Hepatocyte (in vitro differentiated cells): Measurements from ENCODE around the gene MYH11.

Experiments
- CTCF ChIP-seq: fragments of 200-600 bp; sonication (generic); IDR thresholded peaks from 2 replicates; pipeline ENCODE4 v1.5.1; 2016; ENCODE audit warnings: antibody characterized with exemption, mild to moderate bottlenecking; ENCODE audit not compliant: poor library complexity
- EZH2phosphoT487 ChIP-seq: fragments of 200-600 bp; sonication (generic); IDR thresholded peaks from one replicate; pipeline ENCODE4 v1.6.1; 2018; ENCODE audit warnings: antibody characterized with exemption, mild to moderate bottlenecking, low read depth, moderate library complexity; ENCODE audit not compliant: unreplicated experiment, severe bottlenecking

DNA sequence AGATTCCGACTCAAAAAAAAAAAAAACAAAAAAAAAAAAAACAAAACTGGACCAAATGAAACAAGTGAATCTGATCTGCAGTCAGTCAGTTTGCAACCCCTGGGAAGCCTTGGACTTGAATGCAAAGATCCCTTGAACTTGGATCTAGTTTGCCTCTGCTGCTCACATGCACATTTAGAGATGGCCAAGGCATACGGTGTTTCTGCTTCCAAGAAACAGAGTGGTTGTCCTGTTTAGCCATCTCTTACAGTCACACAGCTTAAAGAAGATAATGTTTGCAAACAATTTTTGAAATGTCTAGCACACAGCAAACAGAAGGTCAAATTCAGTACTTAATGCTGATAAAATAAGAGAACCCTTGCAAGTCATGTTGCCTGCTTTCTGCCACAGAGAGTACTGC lies 202.2 kb downstream of the MYH11 start:
- TF ChIP-seq CTCF (no peak), EZH2phosphoT487 (no peak)
